Measurements from ENCODE around the gene KLHL29.

GRCh38 chr2:23542230-23542789, 157.3 kb downstream of the KLHL29 start:
- TF ChIP-seq, protein P1, sequence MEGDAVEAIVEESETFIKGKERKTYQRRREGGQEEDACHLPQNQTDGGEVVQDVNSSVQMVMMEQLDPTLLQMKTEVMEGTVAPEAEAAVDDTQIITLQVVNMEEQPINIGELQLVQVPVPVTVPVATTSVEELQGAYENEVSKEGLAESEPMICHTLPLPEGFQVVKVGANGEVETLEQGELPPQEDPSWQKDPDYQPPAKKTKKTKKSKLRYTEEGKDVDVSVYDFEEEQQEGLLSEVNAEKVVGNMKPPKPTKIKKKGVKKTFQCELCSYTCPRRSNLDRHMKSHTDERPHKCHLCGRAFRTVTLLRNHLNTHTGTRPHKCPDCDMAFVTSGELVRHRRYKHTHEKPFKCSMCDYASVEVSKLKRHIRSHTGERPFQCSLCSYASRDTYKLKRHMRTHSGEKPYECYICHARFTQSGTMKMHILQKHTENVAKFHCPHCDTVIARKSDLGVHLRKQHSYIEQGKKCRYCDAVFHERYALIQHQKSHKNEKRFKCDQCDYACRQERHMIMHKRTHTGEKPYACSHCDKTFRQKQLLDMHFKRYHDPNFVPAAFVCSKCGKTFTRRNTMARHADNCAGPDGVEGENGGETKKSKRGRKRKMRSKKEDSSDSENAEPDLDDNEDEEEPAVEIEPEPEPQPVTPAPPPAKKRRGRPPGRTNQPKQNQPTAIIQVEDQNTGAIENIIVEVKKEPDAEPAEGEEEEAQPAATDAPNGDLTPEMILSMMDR (conservative IDR thresholded peaks at IDR 0.05): no peak
- TF ChIP-seq EZH2 (IDR thresholded peaks at IDR 0.05; ENCODE audit: low read depth): no peak
